ENCODE data around the gene A1BG. TPM values are rescaled to one million over a fixed set of nuclear protein-coding genes. Genes with fewer than 3 reads are reported as not detected.

Gene A1BG
- total and polyA plus RNA-seq, 2 of the 13 experiments (the other 11 are each of a cell fraction or from before 2014, with no cell fraction given): 14.7 to 41.4 TPM

GRCh38 chr19:58305065-58305931 is 48.0 kb downstream of the A1BG start, which contains the start of gene ERVK3-1 (continued):
- TF ChIP-seq, protein P1, sequence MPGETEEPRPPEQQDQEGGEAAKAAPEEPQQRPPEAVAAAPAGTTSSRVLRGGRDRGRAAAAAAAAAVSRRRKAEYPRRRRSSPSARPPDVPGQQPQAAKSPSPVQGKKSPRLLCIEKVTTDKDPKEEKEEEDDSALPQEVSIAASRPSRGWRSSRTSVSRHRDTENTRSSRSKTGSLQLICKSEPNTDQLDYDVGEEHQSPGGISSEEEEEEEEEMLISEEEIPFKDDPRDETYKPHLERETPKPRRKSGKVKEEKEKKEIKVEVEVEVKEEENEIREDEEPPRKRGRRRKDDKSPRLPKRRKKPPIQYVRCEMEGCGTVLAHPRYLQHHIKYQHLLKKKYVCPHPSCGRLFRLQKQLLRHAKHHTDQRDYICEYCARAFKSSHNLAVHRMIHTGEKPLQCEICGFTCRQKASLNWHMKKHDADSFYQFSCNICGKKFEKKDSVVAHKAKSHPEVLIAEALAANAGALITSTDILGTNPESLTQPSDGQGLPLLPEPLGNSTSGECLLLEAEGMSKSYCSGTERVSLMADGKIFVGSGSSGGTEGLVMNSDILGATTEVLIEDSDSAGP (CRISPR knock-in tag; IDR thresholded peaks at IDR 0.05; ENCODE audit: borderline replicate concordance): peak; percentile 77
- TF ChIP-seq ZNF546 (CRISPR knock-in tag; conservative IDR thresholded peaks at IDR 0.05) (peak; percentile 72; the same call in 1 of the 2 replicates), ZNF652 (CRISPR knock-in tag; IDR thresholded peaks at IDR 0.05; ENCODE audit: borderline replicate concordance, low read depth) (no peak), NRL (CRISPR knock-in tag; IDR thresholded peaks at IDR 0.05; ENCODE audit: borderline replicate concordance) (peak; percentile 74), JARID2 (CRISPR knock-in tag; IDR thresholded peaks at IDR 0.05; ENCODE audit: insufficient replicate concordance) (no peak), FOSL1 (CRISPR knock-in tag; IDR thresholded peaks at IDR 0.05; ENCODE audit: borderline replicate concordance) (no peak), ZNF20 (CRISPR knock-in tag; IDR thresholded peaks at IDR 0.05) (no peak), ZNF713 (CRISPR knock-in tag; IDR thresholded peaks at IDR 0.05) (0 out of 2 replicates have a peak, but pooled peaks have one; percentile 29), BCL6 (CRISPR knock-in tag; IDR thresholded peaks at IDR 0.05) (no peak), ZBTB14 (CRISPR knock-in tag; IDR thresholded peaks at IDR 0.05) (peak; percentile 79), KDM6A (CRISPR knock-in tag; IDR thresholded peaks at IDR 0.05; ENCODE audit: low read depth) (no peak), TSC22D2 (CRISPR knock-in tag; IDR thresholded peaks at IDR 0.05; ENCODE audit: borderline replicate concordance) (0 out of 2 replicates have a peak, but pooled peaks have one; percentile 49), PAXIP1 (CRISPR knock-in tag; conservative IDR thresholded peaks at IDR 0.05) (peak; percentile 43; the same call in 1 of the 2 replicates)
- TF ChIP-seq, protein P2, sequence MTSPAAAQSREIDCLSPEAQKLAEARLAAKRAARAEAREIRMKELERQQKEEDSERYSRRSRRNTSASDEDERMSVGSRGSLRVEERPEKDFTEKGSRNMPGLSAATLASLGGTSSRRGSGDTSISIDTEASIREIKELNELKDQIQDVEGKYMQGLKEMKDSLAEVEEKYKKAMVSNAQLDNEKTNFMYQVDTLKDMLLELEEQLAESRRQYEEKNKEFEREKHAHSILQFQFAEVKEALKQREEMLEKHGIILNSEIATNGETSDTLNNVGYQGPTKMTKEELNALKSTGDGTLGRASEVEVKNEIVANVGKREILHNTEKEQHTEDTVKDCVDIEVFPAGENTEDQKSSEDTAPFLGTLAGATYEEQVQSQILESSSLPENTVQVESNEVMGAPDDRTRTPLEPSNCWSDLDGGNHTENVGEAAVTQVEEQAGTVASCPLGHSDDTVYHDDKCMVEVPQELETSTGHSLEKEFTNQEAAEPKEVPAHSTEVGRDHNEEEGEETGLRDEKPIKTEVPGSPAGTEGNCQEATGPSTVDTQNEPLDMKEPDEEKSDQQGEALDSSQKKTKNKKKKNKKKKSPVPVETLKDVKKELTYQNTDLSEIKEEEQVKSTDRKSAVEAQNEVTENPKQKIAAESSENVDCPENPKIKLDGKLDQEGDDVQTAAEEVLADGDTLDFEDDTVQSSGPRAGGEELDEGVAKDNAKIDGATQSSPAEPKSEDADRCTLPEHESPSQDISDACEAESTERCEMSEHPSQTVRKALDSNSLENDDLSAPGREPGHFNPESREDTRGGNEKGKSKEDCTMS (CRISPR knock-in tag; conservative IDR thresholded peaks at IDR 0.05): no peak
- TF ChIP-seq, protein P3, sequence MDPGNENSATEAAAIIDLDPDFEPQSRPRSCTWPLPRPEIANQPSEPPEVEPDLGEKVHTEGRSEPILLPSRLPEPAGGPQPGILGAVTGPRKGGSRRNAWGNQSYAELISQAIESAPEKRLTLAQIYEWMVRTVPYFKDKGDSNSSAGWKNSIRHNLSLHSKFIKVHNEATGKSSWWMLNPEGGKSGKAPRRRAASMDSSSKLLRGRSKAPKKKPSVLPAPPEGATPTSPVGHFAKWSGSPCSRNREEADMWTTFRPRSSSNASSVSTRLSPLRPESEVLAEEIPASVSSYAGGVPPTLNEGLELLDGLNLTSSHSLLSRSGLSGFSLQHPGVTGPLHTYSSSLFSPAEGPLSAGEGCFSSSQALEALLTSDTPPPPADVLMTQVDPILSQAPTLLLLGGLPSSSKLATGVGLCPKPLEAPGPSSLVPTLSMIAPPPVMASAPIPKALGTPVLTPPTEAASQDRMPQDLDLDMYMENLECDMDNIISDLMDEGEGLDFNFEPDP (CRISPR knock-in tag; conservative IDR thresholded peaks at IDR 0.05): no peak
- TF ChIP-seq, protein P4, sequence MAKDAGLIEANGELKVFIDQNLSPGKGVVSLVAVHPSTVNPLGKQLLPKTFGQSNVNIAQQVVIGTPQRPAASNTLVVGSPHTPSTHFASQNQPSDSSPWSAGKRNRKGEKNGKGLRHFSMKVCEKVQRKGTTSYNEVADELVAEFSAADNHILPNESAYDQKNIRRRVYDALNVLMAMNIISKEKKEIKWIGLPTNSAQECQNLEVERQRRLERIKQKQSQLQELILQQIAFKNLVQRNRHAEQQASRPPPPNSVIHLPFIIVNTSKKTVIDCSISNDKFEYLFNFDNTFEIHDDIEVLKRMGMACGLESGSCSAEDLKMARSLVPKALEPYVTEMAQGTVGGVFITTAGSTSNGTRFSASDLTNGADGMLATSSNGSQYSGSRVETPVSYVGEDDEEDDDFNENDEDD (CRISPR knock-in tag; IDR thresholded peaks at IDR 0.05; ENCODE audit: borderline replicate concordance): peak; percentile 65
